Progenitor cell of endocrine pancreas (in vitro differentiated cells): ENCODE data around the gene PIBF1. TPM values are rescaled to one million over a fixed set of nuclear protein-coding genes. Genes with fewer than 3 reads are reported as not detected.
A peak's percentile ranks its signal among the peaks of the same experiment; 100 is the strongest.

ENCODE experiments used
- DNase-seq: peaks from one replicate; pipeline ENCODE4 v3.0.0; 2021; ENCODE audit warnings: low spot score; ENCODE audit not compliant: unreplicated experiment
- H3K27ac Mint-ChIP-seq: 2 replicates; pipeline ENCODE4 v1.8.0; 2021; ENCODE audit warnings: mild to moderate bottlenecking, moderate library complexity, mixed read lengths
- H3K27me3 Mint-ChIP-seq: 2 replicates; pipeline ENCODE4 v1.8.0; 2021; ENCODE audit warnings: mixed read lengths
- H3K36me3 Mint-ChIP-seq: 2 replicates; pipeline ENCODE4 v1.8.0; 2022; ENCODE audit warnings: mixed read lengths; ENCODE audit not compliant: insufficient read depth
- H3K4me1 Mint-ChIP-seq: 2 replicates; pipeline ENCODE4 v1.8.0; 2021; ENCODE audit warnings: low read depth, mixed read lengths
- H3K4me3 Mint-ChIP-seq: 2 replicates; pipeline ENCODE4 v1.8.0; 2021; ENCODE audit warnings: low read depth, mild to moderate bottlenecking, moderate library complexity, mixed read lengths
- H3K9me3 Mint-ChIP-seq: 2 replicates; pipeline ENCODE4 v1.8.0; 2021; ENCODE audit warnings: low read depth, mixed read lengths
- CTCF ChIP-seq: fragments of 200-600 bp; sonication (generic); IDR thresholded peaks from one replicate; pipeline ENCODE4 v1.5.0; 2021; ENCODE audit warnings: antibody characterized with exemption, mild to moderate bottlenecking; ENCODE audit not compliant: unreplicated experiment
- total RNA-seq: library from RNA; stranded (reverse); gene quantifications from 2 replicates; pipeline ENCODE4 v1.2.1, GENCODE V29; 2021

PIBF1 gene
- total RNA-seq, 1 donor from 2014 or later, result 28.7 TPM

GRCh38 chr13:72986197-72986596 lies 204.3 kb downstream of the PIBF1 start:
- DNase-seq, result no peak
- no peak for TF ChIP-seq CTCF
- peaks cover 7% of the 10 kb centered on the region for H3K36me3 Mint-ChIP-seq
- peaks cover 15% of the 10 kb centered on the region for H3K4me1 Mint-ChIP-seq
- no peak overlapping the region for H3K27ac Mint-ChIP-seq
- H3K27me3 Mint-ChIP-seq, result no peaks in the 10 kb centered on the region
- no peak overlapping the region for H3K4me3 Mint-ChIP-seq
- H3K9me3 Mint-ChIP-seq, result no peaks in the 10 kb centered on the region

GRCh38 chr13:72990953-72991352 lies 209.0 kb downstream of the PIBF1 start:
- no peak overlapping the region for H3K27ac Mint-ChIP-seq
- peaks cover 11% of the 10 kb centered on the region for H3K36me3 Mint-ChIP-seq
- DNase-seq, result no peak
- no peaks in the 10 kb centered on the region for H3K27me3 Mint-ChIP-seq
- no peaks in the 10 kb centered on the region for H3K9me3 Mint-ChIP-seq
- no peak overlapping the region for H3K4me3 Mint-ChIP-seq
- H3K4me1 Mint-ChIP-seq, result peaks cover 11% of the 10 kb centered on the region
- no peak for TF ChIP-seq CTCF

GRCh38 chr13:72998012-72998411 lies 216.1 kb downstream of the PIBF1 start:
- no peak for TF ChIP-seq CTCF
- H3K36me3 Mint-ChIP-seq, result peaks cover 7% of the 10 kb centered on the region
- H3K27ac Mint-ChIP-seq, result no peak overlapping the region
- no peaks in the 10 kb centered on the region for H3K9me3 Mint-ChIP-seq
- H3K27me3 Mint-ChIP-seq, result no peaks in the 10 kb centered on the region
- H3K4me1 Mint-ChIP-seq, result peaks cover 19% of the 10 kb centered on the region
- H3K4me3 Mint-ChIP-seq, result no peak overlapping the region
- DNase-seq, result no peak

- Mint-ChIP-seq H3K36me3 (peaks cover 12% of the 10 kb centered on the region), H3K9me3 (no peaks in the 10 kb centered on the region), H3K4me1 (peaks cover 15% of the 10 kb centered on the region), H3K27ac (peak overlapping the region; percentile 30), H3K27me3 (no peaks in the 10 kb centered on the region), H3K4me3 (no peak overlapping the region)
- TF ChIP-seq CTCF, result no peak
- no peak for DNase-seq
These were observed 218.2 kb downstream of the PIBF1 start for GRCh38 chr13:73000027-73000674.

GRCh38 chr13:73001971-73002370 lies 220.0 kb downstream of the PIBF1 start:
- no peak for TF ChIP-seq CTCF
- Mint-ChIP-seq H3K4me1 (peaks cover 17% of the 10 kb centered on the region), H3K27me3 (no peaks in the 10 kb centered on the region), H3K36me3 (peaks cover 9% of the 10 kb centered on the region), H3K4me3 (no peak overlapping the region), H3K27ac (peak overlapping the region; percentile 18), H3K9me3 (no peaks in the 10 kb centered on the region)
- no peak for DNase-seq
